ENCODE measurements around the gene VAMP2.

Gene VAMP2

DNA sequence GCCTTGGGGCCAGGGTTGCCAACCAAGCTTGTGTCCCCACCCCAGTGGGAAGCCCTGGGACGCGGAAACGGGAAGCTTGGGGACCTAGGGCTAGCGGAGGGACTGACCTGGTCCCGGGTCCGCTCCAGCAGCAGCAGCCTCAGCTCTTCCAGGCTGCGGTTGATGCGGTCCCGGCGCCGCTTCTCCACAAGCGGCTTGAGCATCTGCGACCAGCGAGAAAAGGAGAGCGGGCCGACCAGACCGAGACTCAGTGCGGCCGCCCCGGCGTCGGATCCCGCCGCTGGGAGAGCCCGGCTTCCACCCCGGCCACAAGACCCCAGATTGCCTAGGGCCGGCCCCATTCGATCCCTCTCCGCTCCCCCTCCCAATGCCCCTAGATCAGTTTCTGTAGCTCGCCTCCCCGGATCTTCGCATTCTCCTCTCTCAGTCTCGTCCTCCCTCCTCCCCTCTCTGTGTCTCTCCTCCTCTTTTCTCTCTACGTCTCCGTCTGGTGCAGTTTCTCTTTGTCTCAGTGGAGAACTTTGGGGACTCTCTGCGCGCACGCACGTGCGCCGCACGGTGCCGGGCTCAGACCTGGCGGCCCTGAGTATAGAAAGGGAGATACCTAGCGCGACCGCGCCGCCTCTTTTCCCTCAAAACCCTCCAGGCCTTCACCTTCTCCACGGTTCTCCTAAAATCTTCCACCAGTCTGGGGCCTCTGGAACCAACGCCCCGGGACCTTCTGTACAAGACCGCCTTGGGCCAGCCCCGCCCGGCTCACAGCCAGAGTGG lies 39.6 kb downstream of the VAMP2 start:
- peak overlapping the region; percentile 70 for H3K4me3 ChIP-seq (ENCODE audit: low read depth, low read length)
- TF ChIP-seq, protein P1, sequence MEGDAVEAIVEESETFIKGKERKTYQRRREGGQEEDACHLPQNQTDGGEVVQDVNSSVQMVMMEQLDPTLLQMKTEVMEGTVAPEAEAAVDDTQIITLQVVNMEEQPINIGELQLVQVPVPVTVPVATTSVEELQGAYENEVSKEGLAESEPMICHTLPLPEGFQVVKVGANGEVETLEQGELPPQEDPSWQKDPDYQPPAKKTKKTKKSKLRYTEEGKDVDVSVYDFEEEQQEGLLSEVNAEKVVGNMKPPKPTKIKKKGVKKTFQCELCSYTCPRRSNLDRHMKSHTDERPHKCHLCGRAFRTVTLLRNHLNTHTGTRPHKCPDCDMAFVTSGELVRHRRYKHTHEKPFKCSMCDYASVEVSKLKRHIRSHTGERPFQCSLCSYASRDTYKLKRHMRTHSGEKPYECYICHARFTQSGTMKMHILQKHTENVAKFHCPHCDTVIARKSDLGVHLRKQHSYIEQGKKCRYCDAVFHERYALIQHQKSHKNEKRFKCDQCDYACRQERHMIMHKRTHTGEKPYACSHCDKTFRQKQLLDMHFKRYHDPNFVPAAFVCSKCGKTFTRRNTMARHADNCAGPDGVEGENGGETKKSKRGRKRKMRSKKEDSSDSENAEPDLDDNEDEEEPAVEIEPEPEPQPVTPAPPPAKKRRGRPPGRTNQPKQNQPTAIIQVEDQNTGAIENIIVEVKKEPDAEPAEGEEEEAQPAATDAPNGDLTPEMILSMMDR (IDR thresholded peaks at IDR 0.05; ENCODE audit: low read depth, low read length): no peak

- TF ChIP-seq, protein P1 (IDR thresholded peaks at IDR 0.05; ENCODE audit: low read depth, low read length): no peak
These were observed 40.3 kb downstream of the VAMP2 start for GRCh38 chr17:8122422-8122923.

GRCh38 chr17:8121681-8122421 lies 40.9 kb downstream of the VAMP2 start:
- peak overlapping the region; percentile 70 for H3K4me3 ChIP-seq (ENCODE audit: low read depth, low read length)
- TF ChIP-seq, protein P1 (IDR thresholded peaks at IDR 0.05; ENCODE audit: low read depth, low read length): peak; percentile 48

More at GRCh38 chr17:8122422-8122923, 40.3 kb downstream of the VAMP2 start:
- H3K4me3 ChIP-seq (ENCODE audit: low read depth, low read length): peak overlapping the region; percentile 70

DNA sequence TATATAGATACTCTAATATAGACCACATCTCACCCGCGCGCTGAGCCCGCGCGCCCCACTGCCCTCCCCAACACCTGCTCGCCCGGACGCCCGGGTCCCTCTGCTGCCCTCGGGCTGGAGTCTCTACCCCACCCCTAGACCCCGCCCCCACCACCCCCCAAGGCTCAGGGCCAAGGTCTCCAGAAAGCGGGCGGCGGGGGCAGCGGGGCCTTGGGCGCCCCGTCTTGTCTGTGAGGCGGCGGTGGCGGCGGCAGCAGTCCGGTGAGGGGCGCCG lies 41.4 kb downstream of the VAMP2 start:
- TF ChIP-seq, protein P1 (IDR thresholded peaks at IDR 0.05; ENCODE audit: low read depth, low read length): no peak
- peak overlapping the region; percentile 70 for H3K4me3 ChIP-seq (ENCODE audit: low read depth, low read length)

GRCh38 chr17:8120520-8121406 lies 42.0 kb downstream of the VAMP2 start:
- TF ChIP-seq, protein P1 (IDR thresholded peaks at IDR 0.05; ENCODE audit: low read depth, low read length): peak; percentile 41
- peak overlapping the region; percentile 70 for H3K4me3 ChIP-seq (ENCODE audit: low read depth, low read length)

- TF ChIP-seq, protein P1 (IDR thresholded peaks at IDR 0.05; ENCODE audit: low read depth, low read length): no peak
- peak overlapping the region; percentile 70 for H3K4me3 ChIP-seq (ENCODE audit: low read depth, low read length)
These were observed 42.9 kb downstream of the VAMP2 start for GRCh38 chr17:8119581-8120519.

All from WI38 (cell line).